GM19328 (cell line): ENCODE measurements around the gene MCTP1.
"Not testable (repeated sequence)": the region's sequence is repeated elsewhere in the genome, so short reads cannot be mapped to it uniquely, and the experiment has no call there.

Source experiments
- ATAC-seq: cut with Tn5 transposase; IDR thresholded peaks from one replicate; pipeline ENCODE4 v1.9.1; 2021; ENCODE audit warnings: mild to moderate bottlenecking, moderate library complexity; ENCODE audit not compliant: unreplicated experiment

MCTP1 gene

DNA sequence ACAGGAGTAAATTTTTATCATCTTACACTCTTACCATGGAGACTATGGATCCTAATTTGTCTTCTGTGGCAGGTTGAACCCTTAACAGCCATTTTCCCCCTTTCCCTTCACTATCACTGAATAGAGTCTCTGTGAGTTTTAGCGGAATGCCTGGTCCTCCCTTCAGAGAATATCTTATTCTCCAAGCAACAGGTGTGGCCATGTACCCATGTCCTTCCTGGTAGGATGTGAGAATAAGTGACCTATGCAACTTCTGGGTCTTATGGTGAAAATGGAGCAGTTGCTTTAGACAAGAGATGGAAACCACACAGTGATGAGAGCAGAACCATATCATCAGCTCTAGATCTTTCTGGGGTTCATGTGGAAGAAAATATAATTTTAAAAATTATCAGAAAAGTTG is 312.6 kb downstream of the MCTP1 start:
- ATAC-seq, result no peak

- no peak for ATAC-seq
These were observed 315.7 kb downstream of the MCTP1 start for GRCh38 chr5:94969174-94969573.

DNA sequence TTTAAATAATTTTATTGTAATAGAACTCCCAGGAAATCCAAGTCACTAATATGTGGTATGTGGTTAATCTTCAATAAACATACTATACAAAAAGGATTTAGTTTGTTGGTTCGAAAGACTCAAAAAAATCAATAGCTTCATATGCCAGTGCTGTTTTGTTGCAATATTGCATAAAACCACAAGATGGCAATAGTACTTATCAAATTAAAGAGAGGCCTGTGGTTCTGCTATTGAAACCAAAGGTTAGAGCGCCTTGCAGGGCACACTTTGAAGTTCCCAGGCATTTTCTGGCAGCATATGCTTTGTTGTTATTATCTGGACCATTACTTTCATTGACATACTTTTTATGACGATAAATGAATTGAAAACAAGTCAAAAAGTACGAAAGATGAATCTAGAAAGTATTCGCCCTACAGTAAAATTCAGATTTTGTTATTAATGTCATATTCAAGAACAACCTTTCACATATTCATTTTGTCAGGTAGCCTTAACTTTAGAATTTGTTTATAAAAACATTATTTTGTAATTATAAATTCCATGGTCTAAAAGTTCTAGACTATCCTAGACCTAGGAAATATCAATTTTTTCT is 316.3 kb downstream of the MCTP1 start:
- peak; percentile 68 for ATAC-seq

DNA sequence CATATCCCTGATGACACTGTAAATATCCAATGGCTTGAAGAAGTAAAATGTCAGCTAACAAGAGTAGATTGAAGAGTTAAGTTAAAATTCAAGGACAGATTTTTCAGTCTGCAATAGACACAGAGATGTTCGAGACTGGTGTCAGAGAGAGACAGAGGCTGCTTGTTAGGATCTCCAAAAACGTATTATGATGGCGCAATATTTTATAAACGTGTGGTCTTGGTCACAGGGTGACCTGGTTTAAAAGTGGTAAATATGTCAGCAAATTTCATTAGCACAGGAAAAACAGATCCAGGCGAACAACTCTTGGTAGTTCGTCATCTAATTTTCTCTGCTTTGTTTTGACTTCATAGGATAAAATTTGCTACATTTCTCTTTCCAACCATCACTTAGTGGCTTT is 317.4 kb downstream of the MCTP1 start:
- ATAC-seq, result no peak

DNA sequence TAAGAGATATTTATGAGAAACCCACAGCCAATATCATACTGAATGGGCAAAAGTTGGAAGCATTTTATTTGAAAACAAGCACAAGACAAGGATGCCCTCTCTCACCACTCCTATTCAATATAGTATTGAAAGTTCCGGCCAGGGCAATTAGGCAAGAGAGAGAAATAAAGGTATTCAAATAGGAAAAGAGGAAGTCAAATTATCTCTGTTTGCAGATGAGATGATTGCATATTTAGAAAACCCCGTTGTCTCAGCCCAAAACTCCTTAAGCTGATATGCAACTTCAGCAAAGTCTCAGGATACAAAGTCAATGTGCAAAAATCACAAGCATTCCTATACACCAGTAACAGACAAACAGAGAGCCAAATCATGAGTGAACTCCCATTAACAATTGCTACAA is 325.6 kb downstream of the MCTP1 start:
- ATAC-seq, result not testable (repeated sequence)

DNA sequence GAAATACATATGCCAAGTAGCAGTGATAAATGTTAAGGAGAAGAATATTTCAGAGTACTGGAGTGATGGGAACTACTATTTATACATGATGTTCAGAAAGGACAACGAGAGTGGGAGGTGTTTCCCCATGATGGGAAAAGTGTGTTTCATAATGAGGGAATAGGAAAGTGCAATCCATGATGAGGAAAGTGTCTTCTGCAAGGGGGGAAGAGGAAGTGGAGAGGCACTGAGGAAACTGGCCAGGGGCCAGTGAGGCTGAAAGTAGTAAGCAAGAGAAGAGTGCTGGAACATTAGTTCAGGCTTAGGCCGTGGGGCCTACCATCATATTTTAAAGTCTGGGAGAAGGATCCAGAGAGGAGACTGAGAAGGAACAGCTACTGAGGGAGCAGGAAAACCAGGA is 339.2 kb downstream of the MCTP1 start:
- ATAC-seq, result no peak

GRCh38 chr5:94944160-94944559 is 340.7 kb downstream of the MCTP1 start:
- no peak for ATAC-seq

- ATAC-seq, result no peak
These were observed 343.7 kb downstream of the MCTP1 start for GRCh38 chr5:94941122-94941755.

DNA sequence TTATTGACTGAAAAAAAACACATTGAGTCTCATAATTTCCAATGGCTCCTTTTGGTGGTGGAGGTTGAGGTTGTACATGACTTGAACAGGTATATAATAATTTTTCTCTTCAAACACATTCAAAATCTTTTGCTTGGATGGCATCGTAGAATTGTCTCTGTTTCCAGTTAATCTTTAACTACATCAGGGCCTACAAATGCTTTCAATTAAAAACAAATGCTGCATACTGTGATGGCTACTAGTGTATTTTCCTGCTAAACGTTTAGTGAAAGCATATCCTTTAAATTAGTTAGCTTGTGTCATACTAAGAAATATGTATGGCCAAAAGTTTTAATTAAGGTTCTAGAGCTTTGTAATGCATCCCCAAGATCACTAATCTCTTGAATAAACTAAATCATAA is 352.6 kb downstream of the MCTP1 start:
- ATAC-seq, result no peak

DNA sequence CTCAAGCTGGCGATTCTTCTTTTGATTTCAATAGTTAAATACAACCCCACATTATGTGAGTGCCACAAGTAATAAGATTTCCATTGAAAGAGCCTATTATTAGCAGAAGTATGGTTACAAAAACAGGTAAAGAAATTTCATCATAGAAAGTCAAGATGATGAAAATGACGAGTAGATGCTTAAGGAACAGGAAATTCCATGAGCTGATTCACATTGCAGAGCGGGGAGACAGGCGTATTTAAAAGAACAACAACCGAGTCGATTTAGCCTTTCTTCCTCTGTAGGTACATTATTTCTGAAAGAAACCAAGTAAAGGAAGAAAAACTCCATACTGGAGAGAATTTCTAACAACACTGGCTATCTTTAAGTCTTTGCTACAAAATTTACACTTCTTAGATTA is 356.0 kb downstream of the MCTP1 start:
- ATAC-seq, result no peak

DNA sequence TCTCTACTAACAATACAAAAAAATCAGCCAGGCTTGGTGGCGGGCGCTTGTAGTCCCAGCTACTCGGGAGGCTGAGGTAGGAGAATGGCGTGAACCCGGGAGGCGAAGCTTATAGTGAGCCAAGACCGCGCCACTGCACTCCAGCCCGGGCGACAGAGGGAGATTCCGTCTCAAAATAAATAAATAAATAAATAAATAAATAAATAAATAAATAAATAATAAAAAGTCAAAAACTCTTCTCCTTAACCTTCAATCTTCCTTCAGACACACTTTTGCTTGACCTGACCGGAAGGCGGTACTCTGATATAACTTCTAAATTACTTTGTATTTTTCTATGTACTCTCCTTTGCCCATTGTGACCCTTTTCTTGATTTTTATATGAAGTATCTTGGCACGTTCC is 364.3 kb downstream of the MCTP1 start:
- ATAC-seq, result no peak

DNA sequence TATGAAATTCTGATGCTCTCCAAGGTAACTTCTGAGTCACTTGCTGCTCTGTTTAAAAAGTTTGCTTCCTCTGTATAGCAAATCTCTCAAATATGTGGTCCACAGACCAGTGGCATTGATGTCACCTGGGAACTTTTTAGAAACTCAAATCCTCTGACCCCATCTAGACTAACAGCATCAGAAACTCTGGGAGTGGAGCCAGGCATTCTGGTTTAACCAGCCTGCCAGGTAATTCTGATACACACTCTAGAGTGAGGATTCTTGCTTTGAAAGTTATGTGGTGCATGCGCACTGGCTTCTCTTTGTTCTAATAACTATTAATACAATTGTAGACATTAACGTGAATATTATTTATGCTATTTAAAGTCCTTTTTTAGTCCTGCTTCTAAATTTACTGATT is 368.3 kb downstream of the MCTP1 start:
- no peak for ATAC-seq

- ATAC-seq, result no peak
These were observed 373.6 kb downstream of the MCTP1 start for GRCh38 chr5:94911276-94911675.

DNA sequence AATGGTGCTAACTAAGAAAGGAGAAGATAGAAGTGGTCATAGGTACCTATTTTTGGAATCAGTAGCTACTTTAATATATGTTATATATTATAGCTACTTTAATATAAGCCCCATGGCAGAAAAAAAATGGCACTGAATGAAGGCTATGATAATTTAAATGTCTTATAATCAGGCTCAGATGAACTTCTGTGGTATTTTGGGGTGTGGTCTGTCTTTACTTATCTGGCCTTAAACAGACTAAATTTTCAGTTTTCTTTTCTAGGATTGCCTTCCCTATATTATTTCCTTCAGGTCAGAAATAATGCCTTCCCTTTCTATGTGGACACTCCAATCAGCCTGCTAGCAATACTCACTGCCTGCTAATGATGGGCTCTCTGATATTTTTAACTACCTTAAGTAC is 374.2 kb downstream of the MCTP1 start:
- ATAC-seq, result no peak

DNA sequence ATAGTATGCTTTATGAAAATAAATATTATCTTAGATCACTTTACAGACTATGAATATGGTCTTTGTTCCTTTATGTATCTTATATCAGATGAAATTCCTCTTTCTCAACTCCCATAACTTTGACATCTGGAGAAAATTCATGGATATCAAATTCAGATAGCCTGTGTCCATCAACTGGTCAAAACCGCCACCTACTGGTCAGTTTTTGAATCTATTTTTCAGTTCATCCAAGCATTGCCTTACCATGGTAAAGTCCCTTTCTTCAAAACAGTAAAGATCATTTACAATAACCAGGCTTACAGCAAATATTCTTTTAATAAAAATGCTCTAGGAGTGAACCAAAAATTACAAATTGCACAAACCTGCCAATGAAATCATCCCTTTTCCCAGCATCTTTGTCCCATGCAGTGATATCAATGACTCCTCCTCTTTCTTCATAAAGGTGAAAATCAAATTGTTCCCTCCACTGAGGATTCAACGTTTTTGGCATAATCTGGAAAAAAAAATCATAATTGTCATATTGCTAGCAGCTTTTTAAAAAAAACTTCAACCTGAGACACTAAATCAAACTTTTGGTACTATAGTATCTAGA is 375.9 kb downstream of the MCTP1 start:
- ATAC-seq, result no peak

DNA sequence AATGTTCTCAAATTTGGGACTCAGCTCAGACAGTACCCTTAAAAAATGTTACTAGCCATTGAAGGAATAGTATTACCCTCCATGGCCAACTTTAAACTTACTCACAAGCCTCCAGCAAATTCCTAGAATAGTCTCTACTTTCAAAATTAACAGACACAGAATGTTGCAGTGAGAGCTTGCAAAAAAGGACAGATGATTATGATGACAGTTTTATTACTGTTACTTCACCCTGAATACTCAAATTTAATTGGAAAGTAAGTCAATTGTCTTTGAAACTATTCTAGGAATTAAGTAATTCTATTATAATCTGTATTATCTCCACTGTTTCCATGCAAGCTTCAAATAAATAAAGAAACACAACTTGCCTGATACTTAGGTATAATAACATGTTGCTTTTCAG is 378.1 kb downstream of the MCTP1 start:
- ATAC-seq, result no peak

DNA sequence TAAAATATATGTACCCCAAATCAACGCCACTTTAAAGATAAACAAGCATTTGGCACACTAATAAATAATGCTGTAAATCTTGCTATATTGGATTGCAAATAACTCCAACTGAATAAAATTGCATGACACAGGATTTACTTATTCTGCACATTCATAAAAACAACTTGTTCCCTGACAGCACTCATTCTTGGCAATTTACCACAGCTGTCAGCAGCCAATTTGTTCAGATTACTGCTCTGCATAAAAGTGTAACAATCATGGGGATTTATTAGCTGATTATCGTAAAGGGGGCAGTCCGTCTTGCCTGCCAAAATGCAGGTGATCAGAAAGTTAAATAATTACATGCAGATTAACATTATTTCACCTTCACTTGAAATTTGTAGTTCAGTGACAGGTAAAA is 381.2 kb downstream of the MCTP1 start:
- no peak for ATAC-seq

DNA sequence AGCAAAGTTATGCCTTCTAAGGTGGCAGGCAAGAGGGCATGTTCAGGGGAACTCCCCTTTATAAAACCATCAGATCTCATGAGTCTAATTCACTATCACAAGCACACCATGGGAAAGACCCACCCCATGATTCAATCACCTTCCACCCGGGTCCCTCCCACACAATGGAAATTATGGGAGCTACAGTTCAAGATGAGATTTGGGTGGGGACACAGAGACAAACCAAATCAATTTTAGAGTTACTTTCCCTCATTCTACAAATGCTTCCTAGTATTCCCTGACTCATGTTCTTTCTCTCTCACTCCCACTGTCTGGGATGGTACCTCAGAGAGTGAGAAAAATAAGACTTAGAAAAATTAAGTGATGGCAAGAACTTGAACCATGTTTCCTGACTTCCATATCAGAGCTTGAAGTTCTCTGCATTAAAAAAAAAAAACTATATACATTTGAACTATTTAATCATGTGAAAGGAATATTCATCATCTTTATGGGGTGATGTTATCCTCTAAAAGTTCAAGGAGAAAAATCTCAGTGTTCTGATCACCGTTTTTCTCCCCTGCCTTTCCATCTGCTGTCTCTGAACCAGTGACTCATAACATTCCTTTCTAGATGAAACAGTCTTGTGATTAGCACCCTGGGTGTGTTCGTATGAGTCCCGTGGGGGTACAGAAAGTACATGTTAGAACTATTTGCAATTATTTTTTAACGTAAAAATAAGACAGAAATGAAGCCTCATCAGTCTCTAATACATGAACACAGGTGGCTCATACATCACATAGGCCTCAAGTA is 383.5 kb downstream of the MCTP1 start:
- ATAC-seq, result no peak

- ATAC-seq, result no peak
These were observed 384.8 kb downstream of the MCTP1 start for GRCh38 chr5:94900006-94900505.

- ATAC-seq, result no peak
These were observed 391.3 kb downstream of the MCTP1 start for GRCh38 chr5:94893412-94894135.

GRCh38 chr5:94891972-94892371 is 392.9 kb downstream of the MCTP1 start:
- no peak for ATAC-seq
